Measurements from ENCODE around the gene CALHM2.

GRCh38 chr10:103449208-103450144, 2.7 kb downstream of the CALHM2 start:
- TF ChIP-seq CTCF (IDR thresholded peaks at IDR 0.05) (no peak), POLR2A (IDR thresholded peaks at IDR 0.05) (no peak)

All from vagina (tissue), 2 donors.